Heart right ventricle (tissue), 16 donors: ENCODE data around the gene SULT2B1. TPM values are rescaled to one million over a fixed set of nuclear protein-coding genes. Genes with fewer than 3 reads are reported as not detected.

Experiments used
- ATAC-seq, 8 donors: fragments of 200-7000 bp; cut with Tn5 transposase; one replicate each; pipeline ENCODE4 v1.9.1; 2020; ENCODE audit warnings: mild to moderate bottlenecking in 8 of 8, moderate library complexity in 8 of 8, moderate number of reproducible peaks in 1 of 8
- DNase-seq, 2 donors: peaks; one replicate each; pipeline ENCODE4 v3.0.0-alpha.2; 2020
- H3K27ac ChIP-seq, 10 donors: fragments of 200-600 bp; sonication (generic) in 2 of 10; one replicate each; pipeline versions ENCODE4 v1.5.0 to v1.8.0; 2020 to 2022; ENCODE audit warnings: mild to moderate bottlenecking in 3 of 10
- H3K27me3 ChIP-seq, 7 donors: fragments of 200-600 bp; one replicate each; pipeline ENCODE4 v1.8.0; 2021 to 2022; ENCODE audit warnings: mild to moderate bottlenecking in 2 of 7
- H3K36me3 ChIP-seq, 9 donors: fragments of 200-600 bp; sonication (generic) in 1 of 9; one replicate each; pipeline versions ENCODE4 v1.5.0 to v1.8.0; 2020 to 2022; ENCODE audit warnings: mild to moderate bottlenecking in 2 of 9
- H3K4me1 ChIP-seq, 9 donors: fragments of 200-600 bp; sonication (generic) in 1 of 9; one replicate each; pipeline versions ENCODE4 v1.5.0 to v1.8.0; 2020 to 2022; ENCODE audit warnings: mild to moderate bottlenecking in 4 of 9
- H3K4me3 ChIP-seq, 10 donors: fragments of 200-600 bp; sonication (generic) in 2 of 10; one replicate each; pipeline versions ENCODE4 v1.5.0 to v1.8.0; 2020 to 2022; ENCODE audit warnings: mild to moderate bottlenecking in 7 of 10, moderate library complexity in 2 of 10
- H3K9me3 ChIP-seq, 11 donors: fragments of 200-600 bp in 10 of 11; sonication (generic) in 2 of 11; one replicate each; pipeline versions ENCODE4 v1.5.0 to v1.8.0; 2013 to 2022; ENCODE audit warnings: mild to moderate bottlenecking in 2 of 11, control low read depth in 1 of 11, moderate library complexity in 1 of 11
- WGBS, 2 donors: extraction: QIAGEN DNeasy Blood & Tissue Kit; methylation state at CpG; one replicate each; pipeline ENCODE4 v1.1.7; 2013; ENCODE audit warnings: inconsistent platforms in 1 of 2; 5-methylcytosine and 5-hydroxymethylcytosine counted together
- intact Hi-C, 10 donors: fragments of 100-400 bp; cut with DNase I; formaldehyde crosslinking; loops; one replicate each; pipeline versions ENCODE4 v1.11.1 to v1.14.2; 2022
- polyA plus RNA-seq, 2 donors: library from polyadenylated mRNA; stranded (reverse); fragments of 200-250 nt; gene quantifications; one replicate each; pipeline ENCODE4 v1.2.3, GENCODE V29; 2013
- total RNA-seq, 10 donors: library from RNA; stranded (reverse); fragmentation: NEBNext Ultra II Directional in 3 of 10; extraction: Animal tissue kit (Norgen Biotek cat#: 25700) in 3 of 10; gene quantifications; one replicate each; pipeline versions ENCODE4 v1.2.1 to v1.2.4, GENCODE V29; 2021 to 2023
- TF ChIP-seq, protein P1 (sequence below), 9 donors: fragments of 200-600 bp; sonication (generic) in 2 of 9; IDR thresholded peaks; one replicate each; pipeline versions ENCODE4 v1.5.0 to v1.8.0; 2021 to 2022; ENCODE audit warnings: antibody characterized with exemption in 9 of 9, mild to moderate bottlenecking in 5 of 9, moderate library complexity in 1 of 9
- donor health status: Arrhythmogenic right ventricular cardiomyopathy.
- donor health status: ischemic (EF 13 %, LVEDD 7.1; RV severe dilation, severe dysfunction).
- donor health status: healthy with polysubstance abuse.
- donor health status: DM: no; HTN: yes; CAD: no.
- donor health status: DM: no; HTN: no; CAD: no.
- donor health status: ischemic (EF 25% LVEDD 6.9; RV normal size, moderate dysfunction).
- donor health status: ischemic (EF 25% LVEDD 5.7; RV mildly dilated, moderate dysfunction).
- donor health status: healthy.
- donor health status: DM: yes; HTN: yes; CAD: no.
- donor health status: Ischemic cardiomyopathy.
- donor health status: ischemic (EF 35%, LVEDD 5.7; RV mildly dilated, moderate dysfunction).
- donor health status: nonischemic (EF 11% LVEDD 7.7; RV severe dilation, severe dysfunction).
- donor health status: DM: yes; HTN: yes; CAD: no.
- donor health status: PGD.
- donor health status: ischemic (EF 29% LVEDD 5.4; RV normal size, mild dysfunction).
- donor health status: nonischemic (EF 23%, LVEDD 6.1; RV moderate dilation, normal function).

SULT2B1 gene
- total and polyA plus RNA-seq, 12 donors: 0.13 to 0.70 (median 0.42) TPM; not detected in 7

DNA sequence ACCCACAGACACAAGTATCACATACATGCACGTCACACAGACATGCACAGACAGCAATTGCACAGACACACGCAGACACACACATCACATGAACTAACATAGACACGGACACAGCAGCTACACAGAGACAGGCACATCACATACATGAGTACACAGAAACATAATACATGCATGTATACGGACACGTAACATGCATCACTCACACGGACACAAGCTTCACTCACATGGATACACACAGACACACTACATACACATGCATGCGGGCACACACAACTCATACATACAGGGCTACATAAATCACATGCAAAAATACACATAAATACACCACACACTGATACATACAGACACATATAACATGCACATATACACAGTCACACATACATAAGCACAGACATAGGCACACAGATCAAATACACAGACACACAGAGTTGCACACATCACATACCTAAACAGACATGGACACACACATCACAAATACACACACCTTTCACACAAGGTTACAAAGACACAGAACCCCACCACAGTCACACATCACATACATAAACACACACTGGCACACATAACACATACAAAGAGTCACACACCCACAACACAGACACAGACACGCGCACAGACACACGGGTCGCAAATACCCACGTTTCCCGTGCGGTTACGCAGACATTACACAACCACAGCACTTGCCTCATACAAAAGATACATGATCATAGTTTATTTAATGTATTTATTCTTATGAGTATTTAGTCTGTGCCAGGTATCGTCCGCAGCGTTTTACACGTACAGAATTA lies 39.3 kb upstream of the SULT2B1 start:
- H3K4me1 ChIP-seq: peaks cover 0 to 27% (median 12%) of the 10 kb centered on the region in 9 donors
- peak overlapping the region in 3 of 10 donors; percentile 42 to 66 (median 64) for H3K4me3 ChIP-seq
- TF ChIP-seq, protein P1, sequence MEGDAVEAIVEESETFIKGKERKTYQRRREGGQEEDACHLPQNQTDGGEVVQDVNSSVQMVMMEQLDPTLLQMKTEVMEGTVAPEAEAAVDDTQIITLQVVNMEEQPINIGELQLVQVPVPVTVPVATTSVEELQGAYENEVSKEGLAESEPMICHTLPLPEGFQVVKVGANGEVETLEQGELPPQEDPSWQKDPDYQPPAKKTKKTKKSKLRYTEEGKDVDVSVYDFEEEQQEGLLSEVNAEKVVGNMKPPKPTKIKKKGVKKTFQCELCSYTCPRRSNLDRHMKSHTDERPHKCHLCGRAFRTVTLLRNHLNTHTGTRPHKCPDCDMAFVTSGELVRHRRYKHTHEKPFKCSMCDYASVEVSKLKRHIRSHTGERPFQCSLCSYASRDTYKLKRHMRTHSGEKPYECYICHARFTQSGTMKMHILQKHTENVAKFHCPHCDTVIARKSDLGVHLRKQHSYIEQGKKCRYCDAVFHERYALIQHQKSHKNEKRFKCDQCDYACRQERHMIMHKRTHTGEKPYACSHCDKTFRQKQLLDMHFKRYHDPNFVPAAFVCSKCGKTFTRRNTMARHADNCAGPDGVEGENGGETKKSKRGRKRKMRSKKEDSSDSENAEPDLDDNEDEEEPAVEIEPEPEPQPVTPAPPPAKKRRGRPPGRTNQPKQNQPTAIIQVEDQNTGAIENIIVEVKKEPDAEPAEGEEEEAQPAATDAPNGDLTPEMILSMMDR (IDR thresholded peaks at IDR 0.05): no peak
- intact Hi-C loops: loop anchor here in 2 of 10 donors (5.0 kb wide), 1 partner anchor 70 kb away; no protein-coding TSS in a partner anchor
- H3K27me3 ChIP-seq: peaks cover 4 to 48% (median 35%) of the 10 kb centered on the region in 7 donors
- WGBS, 2 donors: 45 to 46% methylated on average over 19 of the region's 19 CpGs
- DNase-seq (no peak), ATAC-seq (no peak)
- no peaks in the 10 kb centered on the region for H3K36me3 ChIP-seq
- H3K9me3 ChIP-seq: no peaks in the 10 kb centered on the region
- H3K27ac ChIP-seq: no peak overlapping the region

DNA sequence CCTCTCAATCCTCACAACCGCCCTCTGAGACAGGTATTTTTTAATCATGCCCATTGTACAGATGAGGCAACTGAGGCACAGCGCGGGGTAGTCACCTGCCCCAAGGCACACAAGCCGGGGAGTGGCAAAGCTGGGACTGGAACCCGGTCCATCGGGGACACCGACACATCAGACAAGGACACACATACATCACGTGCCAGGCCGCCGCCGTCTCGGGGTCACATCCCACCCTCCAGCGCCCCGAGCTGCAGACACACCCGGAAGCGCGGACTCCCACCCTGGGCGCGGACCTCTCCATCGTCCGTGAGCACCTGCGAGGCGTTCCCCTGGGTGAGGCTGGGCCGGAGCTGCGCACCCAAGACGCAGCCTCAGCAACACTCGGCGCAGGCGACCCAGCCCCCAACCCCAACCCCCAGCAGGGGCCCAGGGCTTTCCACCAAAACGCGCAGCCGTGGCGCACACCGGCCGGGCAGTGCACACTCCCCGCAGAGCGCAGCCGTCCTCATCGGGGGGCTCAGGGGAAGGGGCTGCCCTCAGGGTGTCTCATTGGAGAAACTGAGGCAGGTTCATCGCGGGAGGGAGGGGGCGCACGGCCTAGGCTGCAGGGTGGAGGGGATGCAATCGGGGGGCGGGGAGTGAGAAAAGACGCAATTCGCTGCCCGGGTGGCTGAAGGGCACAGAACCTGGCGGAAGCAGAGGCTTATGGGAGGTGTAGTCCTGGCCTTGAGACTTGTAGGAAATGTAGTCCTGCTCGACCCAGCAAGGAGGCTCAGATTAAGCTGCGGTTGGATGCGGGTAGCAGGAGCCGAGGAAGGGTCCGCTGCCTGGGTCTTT lies 38.5 kb upstream of the SULT2B1 start:
- 3 to 5% methylated on average over 54 of the region's 54 CpGs for WGBS, 2 donors
- DNase-seq (peak; percentile 47 to 66), ATAC-seq (peak; percentile 69 to 88 (median 78))
- H3K9me3 ChIP-seq: no peaks in the 10 kb centered on the region
- H3K4me1 ChIP-seq: peaks cover 0 to 27% (median 12%) of the 10 kb centered on the region in 9 donors
- H3K27ac ChIP-seq: peak overlapping the region in 3 of 10 donors; percentile 27 to 56 (median 28)
- intact Hi-C loops: loop anchor here in 2 of 10 donors (5.0 kb wide), 1 partner anchor 69 kb away; no protein-coding TSS in a partner anchor
- no peaks in the 10 kb centered on the region for H3K36me3 ChIP-seq
- peak overlapping the region; percentile 42 to 66 (median 60) for H3K4me3 ChIP-seq
- peaks cover 4 to 48% (median 35%) of the 10 kb centered on the region in 7 donors for H3K27me3 ChIP-seq
- TF ChIP-seq, protein P1 (IDR thresholded peaks at IDR 0.05): no peak

DNA sequence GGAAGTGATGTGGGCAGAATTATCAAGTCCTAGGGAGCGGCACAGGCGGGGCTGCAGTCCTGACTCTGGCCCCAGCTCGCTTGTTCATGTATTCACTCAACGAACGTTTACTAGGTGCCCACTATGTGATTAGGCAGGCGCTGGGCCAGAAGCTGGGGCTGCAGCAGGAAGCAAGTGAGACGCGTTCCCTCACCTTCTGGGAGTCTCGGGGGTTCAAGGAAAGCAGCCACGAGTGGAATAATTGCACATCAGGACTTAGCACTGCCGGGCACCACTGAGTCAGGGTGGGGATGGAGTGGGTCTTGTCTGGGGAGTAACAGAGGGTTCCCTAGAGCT lies 37.9 kb upstream of the SULT2B1 start:
- H3K9me3 ChIP-seq: no peaks in the 10 kb centered on the region
- TF ChIP-seq, protein P1 (IDR thresholded peaks at IDR 0.05): no peak
- DNase-seq (no peak), ATAC-seq (no peak)
- peaks cover 0 to 27% (median 12%) of the 10 kb centered on the region in 9 donors for H3K4me1 ChIP-seq
- no peak overlapping the region for H3K27ac ChIP-seq
- H3K36me3 ChIP-seq: no peaks in the 10 kb centered on the region
- H3K4me3 ChIP-seq: peak overlapping the region in 7 of 10 donors; percentile 42 to 66 (median 62)
- 30 to 39% methylated on average over 11 of the region's 11 CpGs for WGBS, 2 donors
- H3K27me3 ChIP-seq: peaks cover 4 to 48% (median 35%) of the 10 kb centered on the region in 7 donors
- intact Hi-C loops: loop anchor here in 2 of 10 donors (5.0 kb wide), 1 partner anchor 68 kb away; no protein-coding TSS in a partner anchor

DNA sequence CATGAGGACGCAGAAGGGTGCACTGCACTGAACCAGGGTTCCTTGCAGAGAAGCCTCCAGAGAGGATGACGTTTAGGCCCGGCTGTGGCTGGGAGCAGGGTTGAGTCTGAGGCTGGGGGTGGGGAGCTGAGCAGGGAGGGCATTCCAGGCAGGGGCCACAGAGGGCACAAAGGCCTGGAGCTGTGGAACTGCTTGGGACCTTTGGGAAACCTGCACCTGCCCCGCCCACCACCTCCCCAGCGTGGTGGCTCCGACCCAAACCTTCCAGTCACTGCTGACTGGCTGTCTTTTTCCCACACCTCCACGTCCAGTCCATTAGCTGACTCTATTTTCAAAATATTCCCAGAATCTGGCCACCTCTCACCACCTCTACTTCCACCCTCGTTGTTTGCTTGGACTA lies 35.4 kb upstream of the SULT2B1 start:
- intact Hi-C loops: no loop called here
- DNase-seq (no peak), ATAC-seq (no peak)
- 59 to 76% methylated on average over 8 of the region's 8 CpGs for WGBS, 2 donors
- Histone ChIP-seq H3K4me3 (no peak overlapping the region), H3K4me1 (peaks cover 0 to 14% (median 7%) of the 10 kb centered on the region in 9 donors), H3K27ac (no peak overlapping the region), H3K27me3 (peaks cover 4 to 36% (median 27%) of the 10 kb centered on the region in 7 donors), H3K9me3 (no peaks in the 10 kb centered on the region), H3K36me3 (no peaks in the 10 kb centered on the region)
- TF ChIP-seq, protein P1 (IDR thresholded peaks at IDR 0.05): no peak
